ENCODE measurements around the gene C6orf120. TPM values are rescaled to one million over a fixed set of nuclear protein-coding genes. Genes with fewer than 3 reads are reported as not detected.

Gene C6orf120
- total RNA-seq, 2 donors from 2014 or later = 28.7 to 31.9 TPM

- intact Hi-C loops (cut with DNase I) = no loop called here
- Histone ChIP-seq H3K36me3 (no peaks in the 10 kb centered on the region), H3K27ac (no peak overlapping the region), H3K27me3 (no peaks in the 10 kb centered on the region), H3K9me3 (no peaks in the 10 kb centered on the region), H3K4me3 (no peak overlapping the region), H3K4me1 (no peaks in the 10 kb centered on the region), H3K9ac (ENCODE audit: low read depth in 2 of 2, low read length in 2 of 2) (no peak overlapping the region)
- TF ChIP-seq, protein P1, sequence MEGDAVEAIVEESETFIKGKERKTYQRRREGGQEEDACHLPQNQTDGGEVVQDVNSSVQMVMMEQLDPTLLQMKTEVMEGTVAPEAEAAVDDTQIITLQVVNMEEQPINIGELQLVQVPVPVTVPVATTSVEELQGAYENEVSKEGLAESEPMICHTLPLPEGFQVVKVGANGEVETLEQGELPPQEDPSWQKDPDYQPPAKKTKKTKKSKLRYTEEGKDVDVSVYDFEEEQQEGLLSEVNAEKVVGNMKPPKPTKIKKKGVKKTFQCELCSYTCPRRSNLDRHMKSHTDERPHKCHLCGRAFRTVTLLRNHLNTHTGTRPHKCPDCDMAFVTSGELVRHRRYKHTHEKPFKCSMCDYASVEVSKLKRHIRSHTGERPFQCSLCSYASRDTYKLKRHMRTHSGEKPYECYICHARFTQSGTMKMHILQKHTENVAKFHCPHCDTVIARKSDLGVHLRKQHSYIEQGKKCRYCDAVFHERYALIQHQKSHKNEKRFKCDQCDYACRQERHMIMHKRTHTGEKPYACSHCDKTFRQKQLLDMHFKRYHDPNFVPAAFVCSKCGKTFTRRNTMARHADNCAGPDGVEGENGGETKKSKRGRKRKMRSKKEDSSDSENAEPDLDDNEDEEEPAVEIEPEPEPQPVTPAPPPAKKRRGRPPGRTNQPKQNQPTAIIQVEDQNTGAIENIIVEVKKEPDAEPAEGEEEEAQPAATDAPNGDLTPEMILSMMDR (IDR thresholded peaks at IDR 0.05) = no peak
- no peak for DNase-seq
These were observed 37.1 kb downstream of the C6orf120 start for GRCh38 chr6:169738976-169739529.

GRCh38 chr6:169741344-169741743 is 39.4 kb downstream of the C6orf120 start:
- H3K4me3 ChIP-seq = no peak overlapping the region
- DNase-seq = no peak
- no peak overlapping the region for H3K27ac ChIP-seq
- no peak overlapping the region for H3K9ac ChIP-seq (ENCODE audit: low read depth in 2 of 2, low read length in 2 of 2)
- intact Hi-C loops (cut with DNase I) = no loop called here
- no peaks in the 10 kb centered on the region for H3K27me3 ChIP-seq
- no peaks in the 10 kb centered on the region for H3K4me1 ChIP-seq
- H3K9me3 ChIP-seq = no peaks in the 10 kb centered on the region
- TF ChIP-seq, protein P1 (IDR thresholded peaks at IDR 0.05) = no peak
- H3K36me3 ChIP-seq = no peaks in the 10 kb centered on the region

GRCh38 chr6:169745405-169745804 is 43.5 kb downstream of the C6orf120 start:
- peaks cover 5% of the 10 kb centered on the region for H3K4me1 ChIP-seq
- no peak overlapping the region for H3K4me3 ChIP-seq
- H3K27me3 ChIP-seq = no peaks in the 10 kb centered on the region
- DNase-seq = no peak
- no peak overlapping the region for H3K9ac ChIP-seq (ENCODE audit: low read depth in 2 of 2, low read length in 2 of 2)
- intact Hi-C loops (cut with DNase I) = no loop called here
- no peaks in the 10 kb centered on the region for H3K9me3 ChIP-seq
- no peak overlapping the region for H3K27ac ChIP-seq
- TF ChIP-seq, protein P1 (IDR thresholded peaks at IDR 0.05) = no peak
- no peaks in the 10 kb centered on the region for H3K36me3 ChIP-seq

DNA sequence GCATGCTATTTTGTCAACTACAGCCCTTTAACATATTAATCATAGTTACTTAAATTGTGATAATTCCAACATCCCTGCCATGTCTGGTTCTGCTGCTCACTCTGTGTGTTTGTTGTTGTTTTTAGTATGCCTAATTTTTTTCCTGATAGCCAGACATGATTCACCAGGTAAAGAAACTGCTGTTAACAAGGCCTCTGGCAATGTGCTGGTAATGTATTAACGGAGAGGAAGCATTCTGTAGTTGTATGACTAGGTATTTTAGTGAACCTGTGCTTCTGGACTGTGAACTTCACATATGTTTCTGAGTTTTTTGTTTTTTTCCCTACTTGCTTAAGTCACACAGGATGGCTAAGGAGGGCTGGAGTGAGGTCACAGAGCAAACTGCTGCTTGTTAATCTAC is 44.6 kb downstream of the C6orf120 start:
- no peak for DNase-seq
- TF ChIP-seq, protein P1 (IDR thresholded peaks at IDR 0.05) = no peak

DNA sequence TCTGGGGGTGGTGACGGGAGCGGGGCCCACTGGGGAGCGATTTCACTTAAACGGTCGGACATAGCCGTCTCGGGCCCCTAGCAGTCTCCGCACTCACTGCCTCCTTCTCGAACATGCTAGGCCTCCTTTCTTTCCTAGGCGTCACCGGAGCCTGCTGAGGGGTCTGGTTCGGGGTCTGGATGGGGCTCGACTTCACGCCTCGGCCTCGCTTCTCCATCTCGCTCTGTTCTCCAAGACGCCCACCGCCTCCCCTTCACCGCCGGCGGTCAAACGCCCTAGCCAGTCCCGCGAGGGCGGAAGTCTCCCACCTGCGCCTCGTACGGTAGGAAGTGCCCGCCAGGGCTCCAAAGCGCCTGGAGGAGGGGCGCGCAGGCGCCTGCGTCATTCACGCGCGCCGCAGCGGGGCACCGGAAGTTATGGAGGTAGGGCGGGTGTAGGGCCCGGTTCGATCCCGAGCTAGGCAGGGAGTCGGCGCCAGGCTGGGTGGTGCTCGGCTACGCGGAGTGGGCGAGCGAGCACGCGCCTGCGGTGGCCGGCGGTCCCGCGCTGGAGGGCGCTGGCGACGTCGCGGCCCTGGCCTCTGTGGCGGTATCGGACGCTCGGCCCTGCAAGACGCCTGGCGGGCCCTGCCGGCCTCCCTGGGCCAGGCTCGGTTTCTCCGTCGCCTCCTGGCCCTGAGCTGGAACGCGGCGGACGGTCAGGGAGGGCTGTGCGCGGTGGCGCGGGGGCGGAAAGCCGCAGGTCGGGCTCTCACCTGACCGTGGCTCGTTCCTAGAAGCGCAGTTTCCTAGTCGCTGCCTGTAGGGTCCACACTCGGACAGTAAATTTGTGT is 49.5 kb downstream of the C6orf120 start, which contains the start of the genes DYNLT2 and ERMARD:
TSS of gene DYNLT2 (minus strand) at position 331 of the 832 bp plus-strand sequence. CDS start at position 217, 114 bp downstream.
TSS of gene ERMARD (plus strand) at position 381 of the 832 bp plus-strand sequence. CDS start at position 417, 36 bp downstream.
- peaks cover 10% of the 10 kb centered on the region for H3K4me1 ChIP-seq
- intact Hi-C loops (cut with DNase I) = loop anchor here (2.0 to 10.0 kb wide), 2 partner anchors 47 to 803 kb away; partner anchors contain the start of genes C6orf120, TBP and WDR27
- no peaks in the 10 kb centered on the region for H3K9me3 ChIP-seq
- DNase-seq = peak; percentile 96
- H3K36me3 ChIP-seq = no peaks in the 10 kb centered on the region
- peak within 1 kb of the TSS; percentile 80 for H3K4me3 ChIP-seq
- H3K9ac ChIP-seq (ENCODE audit: low read depth in 2 of 2, low read length in 2 of 2) = peak within 1 kb of the TSS; percentile 81 to 99
- TF ChIP-seq, protein P1 (IDR thresholded peaks at IDR 0.05) = no peak
- H3K27ac ChIP-seq = peak within 1 kb of the TSS; percentile 95
- no peaks in the 10 kb centered on the region for H3K27me3 ChIP-seq

More for the DNA sequence above, 44.6 kb downstream of the C6orf120 start:
- H3K36me3 ChIP-seq = no peaks in the 10 kb centered on the region
- H3K27me3 ChIP-seq = no peaks in the 10 kb centered on the region
- H3K4me1 ChIP-seq = peaks cover 6% of the 10 kb centered on the region
- H3K9me3 ChIP-seq = no peaks in the 10 kb centered on the region
- intact Hi-C loops (cut with DNase I) = no loop called here
- no peak overlapping the region for H3K9ac ChIP-seq (ENCODE audit: low read depth in 2 of 2, low read length in 2 of 2)
- H3K27ac ChIP-seq = no peak overlapping the region
- no peak overlapping the region for H3K4me3 ChIP-seq
